Caco-2 (cell line): Measurements from ENCODE around the gene EPO. TPM values are rescaled to one million over a fixed set of nuclear protein-coding genes. Genes with fewer than 3 reads are reported as not detected.
A peak's percentile ranks its signal among the peaks of the same experiment; 100 is the strongest.
"Not testable (repeated sequence)": the region's sequence is repeated elsewhere in the genome, so short reads cannot be mapped to it uniquely, and the experiment has no call there.

Experiments
- BruUV-seq: library from RNA; stranded (reverse); fragments of 400-500 nt; replicated peaks from 2 replicates; lab custom pipeline; 2021; lab: Mats Ljungman, UMichigan
- CTCF ChIA-PET: fragments of 300-600 bp; sonication (Branson Sonifier 250); formaldehyde crosslinking; loops from one replicate; lab custom pipeline; 2022; ENCODE audit warnings: antibody characterized with exemption; lab: Charles Lee
- POLR2A ChIA-PET: fragments of 300-600 bp; sonication (Branson Sonifier 250); formaldehyde crosslinking; loops from one replicate; lab custom pipeline; 2022; ENCODE audit warnings: antibody characterized with exemption; lab: Charles Lee
- DNase-seq, 2 experiments: peaks; one replicate each; pipeline versions ENCODE4 v3.0.0 to v3.0.0-alpha.2; 2020 to 2022
- H3K27me3 ChIP-seq: replicated peaks from 2 replicates; pipeline ENCODE4 v1.6.0; 2011; ENCODE audit warnings: low read length; ENCODE audit not compliant: control insufficient read depth, insufficient read depth
- H3K36me3 ChIP-seq: 2 replicates; pipeline ENCODE4 v1.5.1; 2011; ENCODE audit warnings: low read length; ENCODE audit not compliant: control insufficient read depth, insufficient read depth
- H3K4me1 ChIP-seq: fragments of 250-450 bp; sonication (Bioruptor Pico); 2 replicates; pipeline ENCODE4 v1.5.1; 2020; ENCODE audit warnings: mild to moderate bottlenecking
- H3K4me3 ChIP-seq: 2 replicates; pipeline ENCODE4 v1.5.1; 2011; ENCODE audit warnings: low read depth, mild to moderate bottlenecking, control low read depth, low read length
- H3K9me3 ChIP-seq: fragments of 250-450 bp; sonication (Bioruptor Pico); 2 replicates; pipeline ENCODE4 v1.5.1; 2020; ENCODE audit warnings: mild to moderate bottlenecking, moderate library complexity
- H3K27ac Mint-ChIP-seq: one replicate; pipeline ENCODE4 v1.8.0; 2022; ENCODE audit warnings: mixed read lengths; ENCODE audit not compliant: unreplicated experiment
- H3K27me3 Mint-ChIP-seq: one replicate; pipeline ENCODE4 v1.8.0; 2022; ENCODE audit warnings: mixed read lengths; ENCODE audit not compliant: insufficient read depth, unreplicated experiment
- H3K36me3 Mint-ChIP-seq: one replicate; pipeline ENCODE4 v1.8.0; 2022; ENCODE audit warnings: mild to moderate bottlenecking, mixed read lengths; ENCODE audit not compliant: insufficient read depth, unreplicated experiment
- H3K4me1 Mint-ChIP-seq: one replicate; pipeline ENCODE4 v1.8.0; 2022; ENCODE audit warnings: low read depth, mixed read lengths; ENCODE audit not compliant: unreplicated experiment
- H3K4me3 Mint-ChIP-seq: one replicate; pipeline ENCODE4 v1.8.0; 2022; ENCODE audit warnings: mild to moderate bottlenecking, moderate library complexity, mixed read lengths; ENCODE audit not compliant: unreplicated experiment
- H3K9me3 Mint-ChIP-seq: one replicate; pipeline ENCODE4 v1.8.0; 2022; ENCODE audit warnings: mixed read lengths; ENCODE audit not compliant: unreplicated experiment
- intact Hi-C: fragments of 100-400 bp; cut with micrococcal nuclease; formaldehyde crosslinking; loops from one replicate; pipeline ENCODE4 v1.10.0; 2022; ENCODE audit not compliant: unreplicated experiment
- total RNA-seq: library from RNA; stranded (reverse); gene quantifications from 2 replicates; pipeline ENCODE4 v1.2.3, GENCODE V29; 2022
- TF ChIP-seq, protein P1 (sequence below), 2 experiments: fragments of 200-600 bp in 1 of 2; IDR thresholded peaks; 1 replicate in 1 of 2; 2 replicates in 1 of 2; pipeline versions ENCODE4 v1.5.1 to v1.8.0; 2011 to 2022; ENCODE audit warnings: antibody characterized with exemption in 1 of 2, control low read depth in 1 of 2, inconsistent platforms in 1 of 2, low read depth in 1 of 2, low read length in 1 of 2, mild to moderate bottlenecking in 1 of 2, moderate library complexity in 1 of 2; ENCODE audit not compliant: insufficient read depth in 1 of 2, severe bottlenecking in 1 of 2, unreplicated experiment in 1 of 2

EPO gene
- total RNA-seq, 1 experiment from 2014 or later: 1.1 TPM

DNA sequence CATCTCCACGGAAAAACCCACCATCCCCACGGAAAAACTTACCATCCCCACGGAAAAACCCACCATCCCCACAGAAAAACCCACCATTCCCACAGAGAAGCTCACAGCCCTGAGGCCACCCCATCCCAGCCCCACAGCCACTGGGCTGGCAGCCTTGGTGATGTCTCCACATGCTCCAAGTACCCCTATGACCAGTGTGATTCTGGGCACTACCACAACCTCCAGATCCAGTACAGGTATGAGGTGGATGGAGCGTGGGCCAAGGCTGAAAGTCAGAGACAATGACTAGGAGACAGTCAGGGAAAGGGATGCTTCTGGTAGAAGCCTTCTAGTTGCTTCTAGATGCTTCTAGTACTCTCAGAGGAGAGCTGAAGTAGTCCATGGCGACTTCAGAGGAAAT is 32.7 kb downstream of the EPO start:
- Histone ChIP-seq H3K4me1 (no peaks in the 10 kb centered on the region), H3K27me3 (no peaks in the 10 kb centered on the region), H3K9me3 (no peaks in the 10 kb centered on the region), H3K4me3 (no peak overlapping the region), H3K36me3 (no peaks in the 10 kb centered on the region)
- H3K9me3 Mint-ChIP-seq: no peaks in the 10 kb centered on the region
- POLR2A ChIA-PET: no interaction called here
- CTCF ChIA-PET: no interaction called here
- no peak overlapping the region for H3K27ac Mint-ChIP-seq
- H3K4me3 Mint-ChIP-seq: no peak overlapping the region
- no peaks in the 10 kb centered on the region for H3K4me1 Mint-ChIP-seq
- H3K27me3 Mint-ChIP-seq: peaks cover 15% of the 10 kb centered on the region
- intact Hi-C loops: no loop called here
- no peak for DNase-seq
- no TSS peak for BruUV-seq
- no peaks in the 10 kb centered on the region for H3K36me3 Mint-ChIP-seq
- TF ChIP-seq, protein P1, sequence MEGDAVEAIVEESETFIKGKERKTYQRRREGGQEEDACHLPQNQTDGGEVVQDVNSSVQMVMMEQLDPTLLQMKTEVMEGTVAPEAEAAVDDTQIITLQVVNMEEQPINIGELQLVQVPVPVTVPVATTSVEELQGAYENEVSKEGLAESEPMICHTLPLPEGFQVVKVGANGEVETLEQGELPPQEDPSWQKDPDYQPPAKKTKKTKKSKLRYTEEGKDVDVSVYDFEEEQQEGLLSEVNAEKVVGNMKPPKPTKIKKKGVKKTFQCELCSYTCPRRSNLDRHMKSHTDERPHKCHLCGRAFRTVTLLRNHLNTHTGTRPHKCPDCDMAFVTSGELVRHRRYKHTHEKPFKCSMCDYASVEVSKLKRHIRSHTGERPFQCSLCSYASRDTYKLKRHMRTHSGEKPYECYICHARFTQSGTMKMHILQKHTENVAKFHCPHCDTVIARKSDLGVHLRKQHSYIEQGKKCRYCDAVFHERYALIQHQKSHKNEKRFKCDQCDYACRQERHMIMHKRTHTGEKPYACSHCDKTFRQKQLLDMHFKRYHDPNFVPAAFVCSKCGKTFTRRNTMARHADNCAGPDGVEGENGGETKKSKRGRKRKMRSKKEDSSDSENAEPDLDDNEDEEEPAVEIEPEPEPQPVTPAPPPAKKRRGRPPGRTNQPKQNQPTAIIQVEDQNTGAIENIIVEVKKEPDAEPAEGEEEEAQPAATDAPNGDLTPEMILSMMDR (IDR thresholded peaks at IDR 0.05; ENCODE audit: insufficient read depth in 1 of 2, low read depth in 1 of 2, low read length in 1 of 2, severe bottlenecking in 1 of 2, unreplicated experiment in 1 of 2): no peak

DNA sequence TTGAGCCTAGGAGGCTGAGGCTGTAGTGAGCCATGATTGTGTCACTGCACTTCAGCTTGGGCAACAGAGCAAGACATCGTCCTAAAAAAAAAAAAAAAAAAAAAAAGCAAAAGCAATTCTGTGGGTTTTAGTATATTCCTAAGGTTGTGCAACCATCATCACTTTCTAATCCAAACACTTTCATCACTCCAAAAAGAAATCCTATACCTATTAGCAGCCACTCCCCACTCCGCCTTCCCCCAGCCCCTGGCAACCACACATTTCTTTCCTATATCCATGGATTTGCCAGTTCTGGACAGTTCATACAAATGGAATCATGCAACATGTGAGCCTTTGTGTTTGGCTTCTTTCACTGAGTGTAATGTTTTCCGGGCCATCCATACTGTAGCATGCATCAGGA is 33.5 kb downstream of the EPO start:
- Histone ChIP-seq H3K27me3 (no peaks in the 10 kb centered on the region), H3K36me3 (no peaks in the 10 kb centered on the region), H3K4me1 (no peaks in the 10 kb centered on the region), H3K9me3 (no peaks in the 10 kb centered on the region), H3K4me3 (no peak overlapping the region)
- Mint-ChIP-seq H3K4me1 (no peaks in the 10 kb centered on the region), H3K9me3 (no peaks in the 10 kb centered on the region), H3K27me3 (peaks cover 15% of the 10 kb centered on the region), H3K36me3 (no peaks in the 10 kb centered on the region), H3K27ac (no peak overlapping the region), H3K4me3 (no peak overlapping the region)
- intact Hi-C loops: no loop called here
- no TSS peak for BruUV-seq
- TF ChIP-seq, protein P1 (IDR thresholded peaks at IDR 0.05; ENCODE audit: insufficient read depth in 1 of 2, low read depth in 1 of 2, low read length in 1 of 2, severe bottlenecking in 1 of 2, unreplicated experiment in 1 of 2): no peak
- CTCF ChIA-PET: interaction anchor here (0.7 kb wide), 1 partner anchor 99 kb away, joined by 3 read pairs; the partner anchor contains the start of gene SLC12A9
- DNase-seq: no peak
- POLR2A ChIA-PET: no interaction called here

DNA sequence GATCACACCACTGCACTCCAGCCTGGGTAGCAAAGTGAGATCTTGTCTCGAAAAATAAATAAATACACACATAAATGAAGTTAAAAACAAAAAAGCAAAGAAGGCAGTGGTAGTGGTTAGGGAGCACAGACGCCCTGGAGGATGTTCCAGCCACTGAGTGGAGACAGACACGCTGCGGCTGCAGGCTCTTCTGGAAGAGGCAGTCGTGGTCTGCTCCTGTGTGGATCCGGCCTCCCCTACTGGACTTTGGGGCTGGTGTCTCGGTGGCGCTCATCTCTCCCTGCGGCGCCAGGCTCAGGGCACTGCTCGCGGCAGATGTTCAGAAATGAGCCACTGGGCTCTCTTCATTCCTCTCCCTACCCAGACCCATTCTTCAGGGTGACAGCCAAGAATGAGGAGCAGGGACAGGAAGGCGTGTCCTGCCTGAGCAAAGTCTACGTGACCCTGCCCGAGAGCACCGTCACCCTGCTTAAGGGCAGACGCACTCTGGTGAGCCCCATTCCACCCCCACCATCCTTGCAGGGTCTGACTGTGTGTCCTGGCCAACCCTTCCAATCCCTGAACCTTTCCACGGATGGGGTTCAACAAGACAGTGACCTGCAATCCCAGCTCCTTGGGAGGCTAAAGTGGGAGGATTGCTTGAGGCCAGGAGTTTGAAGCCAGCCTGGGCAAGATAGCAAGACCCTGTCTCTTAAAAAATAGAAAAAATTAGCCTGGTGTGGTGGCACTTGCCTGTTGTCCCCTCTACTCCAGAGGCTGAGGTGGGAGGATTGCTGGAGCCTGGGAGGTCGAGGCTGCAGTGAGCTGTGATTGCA is 39.3 kb downstream of the EPO start:
- no peak overlapping the region for H3K4me3 ChIP-seq

DNA sequence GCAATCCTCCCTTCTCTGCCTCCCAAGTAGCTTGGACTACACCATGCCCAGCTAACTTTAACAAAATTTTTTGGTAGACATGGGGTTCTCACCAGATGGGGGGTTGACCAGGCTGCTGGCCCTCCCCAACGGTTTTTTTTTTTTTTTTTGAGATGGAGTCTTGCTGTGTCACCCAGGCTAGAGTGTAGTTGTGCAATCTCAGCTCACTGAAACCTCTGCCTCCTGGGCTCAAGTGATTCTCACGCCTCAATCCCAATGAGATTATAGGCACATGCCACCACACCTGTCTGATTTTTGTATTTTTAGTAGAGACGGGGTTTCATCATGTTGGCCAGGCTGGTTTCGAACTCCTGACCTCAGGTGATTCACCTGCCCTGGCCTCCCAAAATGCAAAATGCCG is 42.6 kb downstream of the EPO start:
- H3K4me3 ChIP-seq, H3K9me3 ChIP-seq, H3K27me3 Mint-ChIP-seq, H3K4me1 Mint-ChIP-seq, H3K4me1 ChIP-seq, H3K36me3 ChIP-seq, intact Hi-C loops, H3K27ac Mint-ChIP-seq, H3K4me3 Mint-ChIP-seq, BruUV-seq, DNase-seq, H3K36me3 Mint-ChIP-seq, H3K27me3 ChIP-seq, H3K9me3 Mint-ChIP-seq: not testable (repeated sequence)
- ChIA-PET POLR2A (interaction anchor here (1.0 kb wide), 1 partner anchor 57 kb away, joined by 7 read pairs; the partner anchor contains the start of gene POP7), CTCF (interaction anchor here (0.6 kb wide), 1 partner anchor 112 kb away, joined by 3 read pairs; the partner anchor contains the start of gene SRRT)

More for the DNA sequence above, 39.3 kb downstream of the EPO start:
- POLR2A ChIA-PET: no interaction called here
- Mint-ChIP-seq H3K9me3 (no peaks in the 10 kb centered on the region), H3K4me3 (no peak overlapping the region), H3K27me3 (no peaks in the 10 kb centered on the region), H3K36me3 (no peaks in the 10 kb centered on the region), H3K4me1 (no peaks in the 10 kb centered on the region), H3K27ac (no peak overlapping the region)
- DNase-seq: peak; percentile 23 to 56
- H3K9me3 ChIP-seq: no peaks in the 10 kb centered on the region
- H3K27me3 ChIP-seq: no peaks in the 10 kb centered on the region
- TF ChIP-seq, protein P1 (IDR thresholded peaks at IDR 0.05; ENCODE audit: insufficient read depth in 1 of 2, low read depth in 1 of 2, low read length in 1 of 2, severe bottlenecking in 1 of 2, unreplicated experiment in 1 of 2): no peak
- intact Hi-C loops: no loop called here
- BruUV-seq: no TSS peak
- H3K36me3 ChIP-seq: no peaks in the 10 kb centered on the region
- CTCF ChIA-PET: no interaction called here
- H3K4me1 ChIP-seq: peaks cover 5% of the 10 kb centered on the region; the same call in 1 of the 2 replicates
